ENCODE measurements around the gene HEATR5B. TPM values are rescaled to one million over a fixed set of nuclear protein-coding genes. Genes with fewer than 3 reads are reported as not detected.
A peak's percentile ranks its signal among the peaks of the same experiment; 100 is the strongest.
"Not testable (repeated sequence)": the region's sequence is repeated elsewhere in the genome, so short reads cannot be mapped to it uniquely, and the experiment has no call there.

The HEATR5B gene
- polyA plus RNA-seq, 1 donor, result 27.9 TPM

DNA sequence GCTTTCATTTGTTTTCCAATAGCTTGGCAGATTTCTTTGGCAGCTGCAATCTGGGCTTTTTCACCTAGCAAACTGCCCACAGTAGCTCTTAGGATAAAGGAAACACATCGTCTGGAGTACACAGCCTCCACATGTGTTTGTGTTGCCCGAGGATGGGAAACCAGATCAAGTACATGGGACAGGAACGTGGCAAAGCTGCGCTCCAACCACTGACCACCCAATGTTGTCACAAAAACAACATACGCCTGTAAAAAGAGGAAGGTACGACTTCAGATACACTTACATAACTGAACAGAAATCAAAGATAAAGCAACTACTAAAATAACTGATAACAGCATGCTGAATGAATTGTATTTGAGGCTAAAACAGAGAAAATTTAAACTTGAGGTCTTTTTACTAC lies 15.5 kb downstream of the HEATR5B start:
- DNase-seq, result no peak

GRCh38 chr2:37061776-37062175 lies 22.4 kb downstream of the HEATR5B start:
- DNase-seq, result no peak

DNA sequence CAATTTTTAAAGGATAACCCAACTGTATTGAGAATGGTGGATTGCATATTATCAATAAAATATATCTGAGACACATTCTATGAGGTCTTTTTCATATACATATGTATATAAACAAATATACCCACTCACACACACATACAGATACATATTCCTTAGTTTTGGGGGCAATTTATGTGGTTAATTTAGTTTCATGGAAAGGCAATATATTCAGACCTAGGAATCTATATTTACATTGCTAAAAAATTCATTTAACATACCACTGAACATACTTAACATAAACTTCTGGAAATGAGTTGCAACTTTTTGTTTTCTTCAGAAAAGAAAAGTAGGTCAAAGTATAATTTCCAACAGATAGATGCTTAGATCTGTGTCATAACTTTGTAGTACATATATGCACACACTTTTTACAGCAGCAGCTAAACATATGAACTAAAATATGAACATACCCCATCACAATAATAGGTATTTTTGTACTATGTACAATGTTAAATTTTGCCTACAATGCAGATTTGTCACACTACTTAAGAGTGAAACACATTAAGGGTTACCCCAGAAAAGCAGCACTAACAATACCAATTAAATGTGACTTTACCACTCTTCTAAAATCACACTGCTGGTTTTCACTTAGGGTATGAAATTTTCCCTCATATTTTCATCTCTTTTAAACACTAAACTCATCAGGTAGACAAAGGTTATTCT lies 23.0 kb downstream of the HEATR5B start:
- no peak for DNase-seq

DNA sequence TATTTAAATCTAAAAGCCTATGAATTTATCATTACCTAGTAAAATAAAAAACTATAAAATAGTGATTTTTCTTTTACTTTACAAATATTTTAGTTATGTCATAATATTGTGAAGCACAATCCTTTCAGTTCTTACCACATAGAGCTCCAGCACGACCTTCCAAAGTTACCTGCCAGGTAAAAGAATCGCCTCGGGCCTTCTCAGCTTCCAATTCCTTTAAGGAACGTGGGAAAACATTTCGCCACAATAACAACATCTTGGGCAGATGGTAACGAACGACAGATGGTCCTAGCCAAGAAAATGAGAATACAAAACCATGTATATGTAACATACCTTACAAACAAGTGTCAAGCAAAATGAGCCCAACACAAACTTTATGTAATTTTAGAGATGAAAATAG lies 23.7 kb downstream of the HEATR5B start:
- DNase-seq, result no peak

DNA sequence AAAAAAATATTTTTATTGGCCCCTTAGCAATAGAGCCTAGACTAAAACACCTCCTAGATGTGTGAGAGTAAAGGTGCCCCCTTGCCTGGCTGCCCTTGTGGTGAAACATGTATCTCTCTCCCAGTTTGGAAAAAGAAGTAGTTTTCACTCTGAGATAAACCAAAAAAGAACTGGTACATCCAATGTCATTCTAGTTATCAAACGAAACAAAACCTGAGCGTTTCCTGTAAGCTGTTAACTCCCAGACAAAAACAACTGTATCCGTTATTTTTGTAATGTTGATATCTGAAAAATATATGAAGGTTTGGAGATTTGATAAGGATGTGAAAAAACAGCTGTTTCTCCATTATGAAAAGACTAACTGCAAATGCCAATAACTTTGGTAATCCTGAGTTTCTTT lies 24.3 kb downstream of the HEATR5B start:
- DNase-seq, result no peak

DNA sequence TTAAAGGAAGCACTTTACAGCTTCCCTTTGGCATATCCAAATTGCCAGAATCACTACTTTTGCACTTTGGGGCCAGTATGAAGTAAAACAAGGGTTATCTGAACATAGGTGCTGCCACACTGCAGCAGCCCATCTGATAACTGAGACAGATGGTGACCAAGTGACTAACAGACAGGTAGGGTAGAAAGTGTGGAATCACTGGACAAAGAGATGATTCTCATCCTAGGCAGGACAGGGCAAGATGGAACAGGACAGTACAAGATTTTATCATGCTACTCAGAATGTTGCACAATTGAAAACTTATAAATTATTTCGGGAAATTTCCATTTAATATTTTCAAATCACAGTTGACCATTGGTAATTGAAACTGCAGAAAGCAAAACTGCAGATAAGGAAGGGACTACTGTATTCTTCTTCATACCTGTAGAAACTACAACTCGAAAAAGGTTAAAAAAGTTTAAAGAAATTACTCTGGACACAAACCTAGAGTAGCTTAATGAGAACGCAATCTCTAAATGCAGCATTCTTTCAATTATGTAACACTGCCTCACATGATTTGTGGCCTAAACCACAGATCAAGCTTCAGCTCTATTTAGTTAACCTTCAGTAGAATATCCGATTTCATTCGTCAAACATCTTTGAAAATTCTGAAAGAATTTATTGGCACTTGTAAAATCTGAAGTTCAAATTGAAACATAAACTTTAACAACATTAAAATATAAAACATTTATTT lies 31.4 kb downstream of the HEATR5B start:
- DNase-seq, result no peak

DNA sequence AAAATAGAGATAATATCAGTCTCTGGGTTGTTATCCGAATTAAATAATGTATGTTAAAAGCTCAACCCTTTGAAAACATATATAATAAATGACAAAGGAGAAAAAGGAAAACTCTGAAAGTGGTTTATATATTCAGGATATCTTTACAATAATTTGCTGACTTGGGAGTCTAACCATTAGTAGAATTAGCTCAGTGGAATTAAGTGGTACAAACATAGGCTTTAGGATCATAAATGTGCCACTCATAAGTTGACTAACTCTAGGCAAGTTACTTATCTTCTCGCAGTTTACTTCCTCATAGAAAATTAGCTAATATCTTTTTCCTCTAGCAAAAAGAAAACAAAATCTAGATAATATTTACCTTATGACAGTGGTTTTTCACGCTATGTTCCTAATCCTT lies 44.6 kb downstream of the HEATR5B start:
- DNase-seq, result no peak

DNA sequence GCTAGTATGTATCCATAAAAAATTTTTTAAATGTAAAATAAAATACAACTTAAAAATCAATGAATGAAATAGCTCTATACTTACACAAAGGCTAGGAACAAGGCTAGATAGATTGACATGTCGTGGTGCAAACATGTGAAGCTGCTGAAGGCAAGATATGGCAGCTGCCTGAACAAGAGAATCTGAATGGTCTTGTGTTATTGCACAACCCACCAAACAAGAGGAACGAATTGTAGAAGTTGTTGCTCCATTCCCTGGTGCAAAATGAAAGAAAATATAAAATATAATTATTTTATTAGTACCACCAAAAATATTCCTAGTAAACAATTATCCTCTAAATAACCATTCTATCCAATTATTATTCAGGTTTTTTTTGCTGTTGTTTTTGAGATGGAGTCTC lies 46.4 kb downstream of the HEATR5B start:
- DNase-seq, result no peak

DNA sequence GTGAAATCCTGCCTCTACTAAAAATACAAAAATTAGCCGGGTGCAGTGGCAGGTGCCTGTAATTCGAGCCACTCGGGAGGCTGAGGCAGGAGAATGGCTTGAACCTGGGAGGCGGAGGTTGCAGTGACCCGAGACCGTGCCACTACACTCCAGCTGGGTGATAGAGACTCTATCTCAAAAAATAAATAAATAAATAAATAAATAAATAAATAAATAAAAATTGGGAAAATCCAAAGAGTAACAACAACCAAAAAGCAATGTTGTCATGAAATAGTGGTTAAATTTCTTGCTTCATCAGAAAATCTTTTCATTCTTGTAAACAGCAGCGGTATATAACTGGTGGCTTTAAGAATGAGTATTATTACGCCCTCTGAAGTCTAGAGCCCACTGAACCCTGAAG lies 54.4 kb downstream of the HEATR5B start:
- no peak for DNase-seq

DNA sequence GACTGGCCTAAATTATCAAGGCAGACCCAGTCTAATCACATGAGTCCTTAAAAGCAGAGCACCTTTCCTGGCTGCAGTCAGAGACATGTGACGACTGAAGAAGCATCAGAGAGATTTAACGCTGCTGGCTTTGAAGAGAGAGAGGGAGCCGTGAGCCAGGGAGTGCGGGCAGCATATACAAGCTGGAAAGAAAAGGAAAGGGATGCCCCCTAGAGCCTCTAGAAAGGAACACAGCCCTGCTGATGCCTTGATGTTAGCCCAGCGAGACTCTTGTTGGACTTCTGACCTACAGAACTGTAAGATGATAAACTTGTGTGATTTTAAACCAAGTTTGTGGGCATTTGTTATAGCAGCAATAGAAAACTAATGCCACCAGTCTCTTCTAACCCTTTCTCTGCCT lies 58.1 kb downstream of the HEATR5B start:
- no peak for DNase-seq

DNA sequence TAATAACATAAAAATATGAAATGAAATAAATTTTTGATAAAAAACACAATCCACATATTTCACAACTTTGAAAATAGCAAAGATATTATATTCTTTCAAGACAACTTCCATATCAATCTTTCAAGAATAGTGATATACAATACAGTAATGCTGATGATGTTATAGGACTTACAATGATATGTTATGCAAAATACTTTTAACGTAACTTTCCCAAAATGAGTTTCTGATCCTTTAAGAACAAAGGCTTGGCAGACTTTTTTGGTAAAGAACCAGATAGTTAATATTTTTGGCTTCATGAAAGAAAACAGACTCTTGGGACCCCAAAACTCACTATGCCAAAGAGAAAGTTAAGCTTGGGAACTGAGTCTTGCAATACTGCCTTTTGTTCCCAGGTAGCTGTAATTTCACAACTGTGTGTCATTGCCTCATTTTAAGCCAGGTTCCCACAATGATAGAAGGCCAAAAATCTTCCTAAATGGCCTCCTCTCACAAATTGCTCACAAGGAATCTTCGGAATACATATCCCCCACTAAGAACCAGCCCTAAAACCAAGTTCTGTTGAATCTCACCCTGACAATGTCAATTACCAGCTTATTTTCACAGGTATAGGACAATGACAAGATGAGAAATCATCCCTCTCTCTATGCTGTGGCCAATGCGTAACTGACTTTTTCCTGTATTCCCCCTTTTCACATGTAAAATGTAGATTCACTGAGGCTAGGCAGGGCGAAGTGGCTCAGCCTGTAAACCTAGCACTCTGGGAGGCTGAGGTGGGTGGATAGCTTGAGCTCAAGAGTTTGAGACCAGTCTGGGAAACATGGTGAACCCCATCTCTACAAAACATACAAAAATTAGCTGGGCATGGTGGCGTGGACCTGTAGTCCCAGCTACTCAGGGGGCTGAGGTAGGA lies 63.0 kb downstream of the HEATR5B start:
- DNase-seq, result no peak

DNA sequence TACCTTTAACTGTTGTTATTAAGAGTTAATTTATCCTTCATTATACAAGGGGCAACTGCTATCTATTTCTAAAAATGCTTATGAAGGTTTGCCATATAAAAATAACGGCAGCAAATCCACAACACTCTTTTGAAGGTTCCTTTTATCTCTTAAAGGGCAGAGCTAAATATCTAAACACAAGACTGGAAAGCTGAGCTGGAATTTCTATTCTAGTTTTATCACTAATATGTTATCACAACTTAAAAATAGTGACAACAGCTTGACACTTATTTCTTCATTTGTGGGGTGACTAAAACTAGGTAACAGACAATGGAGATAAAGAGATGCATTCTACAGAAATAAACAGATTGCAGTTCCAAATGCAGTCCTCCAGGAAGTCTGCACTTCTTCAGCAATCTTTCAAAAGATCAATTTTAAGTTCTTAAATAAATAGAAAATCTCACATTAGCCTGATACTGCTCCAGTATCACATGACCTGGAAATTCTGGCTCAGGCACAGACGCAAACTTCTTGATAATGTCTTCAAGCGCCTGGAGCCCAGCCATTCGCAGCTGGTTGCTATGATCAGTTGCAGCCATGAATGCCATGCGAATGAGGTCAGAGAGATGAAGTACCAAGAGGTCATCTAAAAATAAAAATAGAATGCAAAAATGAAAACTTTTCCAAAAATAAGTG lies 63.8 kb downstream of the HEATR5B start:
- no peak for DNase-seq

GRCh38 chr2:37013315-37013641 lies 70.9 kb downstream of the HEATR5B start:
- no peak for DNase-seq

DNA sequence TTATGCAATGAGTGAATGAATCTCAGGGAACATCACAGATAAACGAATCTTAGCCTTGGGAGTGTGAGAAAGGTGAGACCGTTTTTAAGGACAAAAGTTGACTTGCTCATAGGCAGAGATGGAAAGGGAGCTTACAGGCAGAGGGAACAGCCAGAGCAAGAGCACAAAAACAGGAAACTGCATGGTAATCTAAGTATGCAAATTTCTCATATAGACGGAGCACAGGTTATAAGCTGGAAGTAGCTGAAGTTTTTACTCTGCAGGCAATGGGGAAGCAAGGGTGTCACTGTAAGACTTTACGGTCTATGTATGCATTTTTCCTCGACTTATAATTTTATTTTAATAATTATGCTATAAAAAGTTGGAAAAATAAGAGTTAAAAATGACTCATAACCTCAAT lies 73.0 kb downstream of the HEATR5B start:
- DNase-seq, result no peak

DNA sequence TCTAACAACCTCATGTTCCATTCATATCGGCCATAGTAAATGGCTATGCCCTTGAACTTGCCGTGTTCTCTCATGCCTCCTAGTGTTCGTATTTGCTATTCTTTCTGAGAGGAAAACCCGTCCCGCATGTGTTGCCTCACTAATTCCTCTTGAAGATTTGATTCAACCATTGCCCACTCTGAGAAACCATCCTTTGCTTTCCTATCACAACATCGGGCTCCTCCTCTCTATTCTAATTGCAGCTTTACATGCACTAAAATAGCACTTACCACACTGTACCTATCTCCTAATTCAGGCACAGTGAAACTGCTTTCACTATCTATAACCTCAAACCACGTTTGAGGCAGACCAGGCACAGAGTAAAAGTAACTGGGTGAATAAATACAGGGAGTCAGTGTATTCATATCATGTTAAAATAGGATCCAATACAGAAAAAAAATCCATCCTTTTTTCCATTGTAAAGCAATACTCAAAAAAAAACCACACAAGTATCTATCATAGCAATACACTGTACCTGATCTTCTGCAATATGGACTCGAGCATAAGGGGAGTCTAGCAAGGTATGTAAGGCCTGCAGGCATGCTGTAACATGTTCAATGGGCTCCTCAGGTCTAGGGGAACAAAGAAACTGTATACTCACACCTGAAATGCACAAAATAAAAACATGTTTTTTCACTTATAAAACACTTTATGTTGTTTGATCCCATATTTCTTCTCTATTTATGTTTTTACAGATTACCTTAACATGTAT lies 78.9 kb downstream of the HEATR5B start:
- peak; percentile 0 for DNase-seq

- no peak for DNase-seq
Measured at GRCh38 chr2:37000988-37001556, 83.1 kb downstream of the HEATR5B start.

GRCh38 chr2:37000318-37000717 lies 83.9 kb downstream of the HEATR5B start:
- DNase-seq, result no peak

DNA sequence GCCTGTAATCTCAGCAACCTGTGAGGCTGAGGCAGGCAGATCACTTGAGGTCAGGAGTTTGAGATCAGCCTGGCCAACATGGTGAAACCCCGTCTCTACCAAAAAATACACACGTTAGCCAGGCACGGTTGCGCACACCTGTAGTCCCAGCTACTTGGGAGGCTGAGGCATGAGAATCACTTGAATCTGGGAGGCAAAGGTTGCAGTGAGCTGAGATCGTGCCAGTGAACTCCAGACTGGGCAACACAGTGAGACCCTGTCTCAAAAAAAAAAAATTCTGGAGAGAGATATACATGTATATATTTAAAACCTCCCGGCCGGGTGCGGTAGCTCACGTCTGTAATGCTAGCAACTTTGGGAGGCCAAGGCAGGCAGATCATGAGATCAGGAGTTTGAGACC lies 84.8 kb downstream of the HEATR5B start:
- not testable (repeated sequence) for DNase-seq

- no peak for DNase-seq
Measured at GRCh38 chr2:36993841-36994620, 90.1 kb downstream of the HEATR5B start.

- no peak for DNase-seq
Measured at GRCh38 chr2:36988008-36988407, 96.2 kb downstream of the HEATR5B start.

GRCh38 chr2:36982467-36982866 lies 101.7 kb downstream of the HEATR5B start:
- DNase-seq, result no peak
